CD4-positive, alpha-beta T cell (primary cell): Measurements from ENCODE around the gene RNF6. TPM values are rescaled to one million over a fixed set of nuclear protein-coding genes. Genes with fewer than 3 reads are reported as not detected.
A peak's percentile ranks its signal among the peaks of the same experiment; 100 is the strongest.
"Not testable (repeated sequence)": the region's sequence is repeated elsewhere in the genome, so short reads cannot be mapped to it uniquely, and the experiment has no call there.

ENCODE experiments used
- ATAC-seq: fragments of 200-7000 bp; cut with Tn5 transposase; one replicate; pipeline ENCODE4 v1.10.0; 2022; ENCODE audit warnings: mild to moderate bottlenecking; ENCODE audit not compliant: poor library complexity
- CTCF ChIA-PET: fragments of 350-600 bp; sonication (Branson Sonifier 250); formaldehyde crosslinking; loops from one replicate; lab custom pipeline; 2021; ENCODE audit warnings: antibody characterized with exemption, inconsistent platforms; lab: Charles Lee
- POLR2A ChIA-PET: fragments of 350-600 bp; sonication (Branson Sonifier 250); formaldehyde crosslinking; loops from one replicate; lab custom pipeline; 2021; ENCODE audit warnings: antibody characterized with exemption, inconsistent platforms; lab: Charles Lee
- DNase-seq, 14 experiments: peaks; one replicate each; pipeline ENCODE4 v3.0.0-alpha.2; 2013 to 2020; ENCODE audit warnings: mixed read lengths in 2 of 14
- H3K27ac ChIP-seq, 2 donors: one replicate each; pipeline versions ENCODE4 v1.5.1 to v1.7.0; 2013; ENCODE audit warnings: low read length in 2 of 2, low read depth in 1 of 2, mild to moderate bottlenecking in 1 of 2
- H3K27me3 ChIP-seq, 2 experiments: 1 replicate in 1 of 2; 2 replicates in 1 of 2; pipeline versions ENCODE4 v1.6.1 to v1.7.0; 2013; ENCODE audit warnings: low read length in 2 of 2, control low read depth in 1 of 2, mild to moderate bottlenecking in 1 of 2, moderate library complexity in 1 of 2; ENCODE audit not compliant: insufficient read depth in 2 of 2, control insufficient read depth in 1 of 2
- H3K36me3 ChIP-seq: one replicate; pipeline ENCODE4 v1.6.1; 2013; ENCODE audit warnings: low read length, control low read depth; ENCODE audit not compliant: insufficient read depth
- H3K4me1 ChIP-seq: one replicate; pipeline ENCODE4 v1.6.1; 2013; ENCODE audit warnings: low read length, control low read depth; ENCODE audit not compliant: insufficient read depth
- H3K4me3 ChIP-seq: one replicate; pipeline ENCODE4 v1.5.1; 2013; ENCODE audit warnings: mild to moderate bottlenecking, low read length, moderate library complexity
- H3K9me3 ChIP-seq, 2 experiments: 1 replicate in 1 of 2; 2 replicates in 1 of 2; pipeline versions ENCODE4 v1.6.1 to v1.7.0; 2013; ENCODE audit warnings: low read length in 2 of 2, mild to moderate bottlenecking in 2 of 2, control low read depth in 1 of 2, moderate library complexity in 1 of 2; ENCODE audit not compliant: control insufficient read depth in 1 of 2, insufficient read depth in 1 of 2
- H3K27ac Mint-ChIP-seq: one replicate; pipeline ENCODE4 v1.8.0; 2020; ENCODE audit warnings: mixed read lengths
- H3K27me3 Mint-ChIP-seq: one replicate; pipeline ENCODE4 v1.8.0; 2021; ENCODE audit warnings: mixed read lengths
- H3K36me3 Mint-ChIP-seq: one replicate; pipeline ENCODE4 v1.8.0; 2021; ENCODE audit warnings: low read depth, mixed read lengths
- H3K4me1 Mint-ChIP-seq: one replicate; pipeline ENCODE4 v1.8.0; 2021; ENCODE audit warnings: low read depth, mixed read lengths
- H3K4me3 Mint-ChIP-seq: one replicate; pipeline ENCODE4 v1.8.0; 2020; ENCODE audit warnings: mild to moderate bottlenecking, mixed read lengths
- H3K9me3 Mint-ChIP-seq: one replicate; pipeline ENCODE4 v1.8.0; 2020; ENCODE audit warnings: mixed read lengths
- CTCF ChIP-seq: fragments of 200-600 bp; IDR thresholded peaks from one replicate; pipeline ENCODE4 v1.8.0; 2022; ENCODE audit warnings: antibody characterized with exemption, mild to moderate bottlenecking
- intact Hi-C, 2 experiments: fragments of 100-400 bp; cut with DNase I in 1 of 2; cut with micrococcal nuclease in 1 of 2; formaldehyde crosslinking; loops; one replicate each; pipeline versions ENCODE4 v1.15.1 to v1.9.0; 2023 to 2025; cut with DNase I, micrococcal nuclease
- total RNA-seq, 174 experiments: library from RNA in 2 of 174; stranded (reverse) in 2 of 174; gene quantifications; one replicate each; pipeline ENCODE4 v1.2.3 and lab custom pipeline; 2021 to 2026

RNF6 gene
- total RNA-seq, 2 experiments from 2014 or later = 46.5 to 49.5 TPM

GRCh38 chr13:26253787-26254582 lies 31.9 kb upstream of the RNF6 start, which contains the start of gene CDK8:
Gene CDK8, plus strand, starts transcription at chr13:26254129. Its CDS starts 513 bp downstream, at chr13:26254642.
- ChIA-PET POLR2A (interaction anchor here (1.0 to 1.2 kb wide), 2 partner anchors 32 to 67 kb away, joined by 5 to 9 read pairs; partner anchors contain the start of gene RNF6), CTCF (interaction anchor here (0.6 to 3.0 kb wide), 4 partner anchors 26 to 69 kb away, joined by 3 to 12 read pairs (median 5); no protein-coding TSS in a partner anchor)
- Histone ChIP-seq H3K9me3 (no peaks in the 10 kb centered on the region), H3K27ac (peak within 1 kb of the TSS; percentile 78 to 84), H3K4me1 (peaks cover 12% of the 10 kb centered on the region), H3K36me3 (no peaks in the 10 kb centered on the region), H3K4me3 (peak within 1 kb of the TSS; percentile 73), H3K27me3 (no peaks in the 10 kb centered on the region)
- DNase-seq (peak; percentile 76 to 94 (median 86)), ATAC-seq (peak; percentile 84)
- peak within 1 kb of the TSS; percentile 84 for H3K27ac Mint-ChIP-seq
- intact Hi-C loops = loop anchor here (1.0 to 10.0 kb wide), 8 partner anchors 32 to 1371 kb away; partner anchors contain the start of genes RNF6 (in 2 of the 2), LNX2 (in 1 of the 2), NUP58 (in 1 of the 2) and POLR1D (in 1 of the 2)
- H3K9me3 Mint-ChIP-seq = no peaks in the 10 kb centered on the region
- H3K4me1 Mint-ChIP-seq = peaks cover 42% of the 10 kb centered on the region
- peak within 1 kb of the TSS; percentile 94 for H3K4me3 Mint-ChIP-seq
- no peak for TF ChIP-seq CTCF
- no peaks in the 10 kb centered on the region for H3K27me3 Mint-ChIP-seq
- H3K36me3 Mint-ChIP-seq = peaks cover 6% of the 10 kb centered on the region

GRCh38 chr13:26253262-26253786 lies 31.2 kb upstream of the RNF6 start:
- no peaks in the 10 kb centered on the region for H3K27me3 Mint-ChIP-seq
- DNase-seq = no peak
- H3K4me1 Mint-ChIP-seq = peaks cover 39% of the 10 kb centered on the region
- peaks cover 6% of the 10 kb centered on the region for H3K36me3 Mint-ChIP-seq
- ChIA-PET CTCF (interaction anchor here (0.6 to 1.2 kb wide), 4 partner anchors 26 to 69 kb away, joined by 3 to 5 read pairs (median 4); no protein-coding TSS in a partner anchor), POLR2A (interaction anchor here (1.0 to 1.2 kb wide), 2 partner anchors 31 to 67 kb away, joined by 5 to 9 read pairs; partner anchors contain the start of gene RNF6)
- H3K4me3 Mint-ChIP-seq = peak overlapping the region; percentile 89
- Histone ChIP-seq H3K27ac (peak overlapping the region; percentile 78 to 84), H3K27me3 (no peaks in the 10 kb centered on the region), H3K36me3 (no peaks in the 10 kb centered on the region), H3K9me3 (no peaks in the 10 kb centered on the region), H3K4me3 (peak overlapping the region; percentile 73), H3K4me1 (peaks cover 12% of the 10 kb centered on the region)
- H3K27ac Mint-ChIP-seq = peak overlapping the region; percentile 84
- intact Hi-C loops = loop anchor here in 1 of 2 experiments (5.0 to 10.0 kb wide), 6 partner anchors 229 to 1371 kb away; partner anchors contain the start of genes LNX2, NUP58, POLR1D and RPL21
- TF ChIP-seq CTCF = no peak
- ATAC-seq = no peak
- no peaks in the 10 kb centered on the region for H3K9me3 Mint-ChIP-seq

GRCh38 chr13:26252006-26252405 lies 29.9 kb upstream of the RNF6 start:
- H3K27me3 Mint-ChIP-seq, POLR2A ChIA-PET, H3K9me3 Mint-ChIP-seq, H3K4me3 ChIP-seq, H3K27ac Mint-ChIP-seq, H3K9me3 ChIP-seq, ATAC-seq, H3K36me3 Mint-ChIP-seq, DNase-seq, H3K4me3 Mint-ChIP-seq, H3K27ac ChIP-seq, H3K36me3 ChIP-seq, H3K27me3 ChIP-seq: not testable (repeated sequence)
- intact Hi-C loops = loop anchor here in 1 of 2 experiments (5.0 to 10.0 kb wide), 6 partner anchors 230 to 1373 kb away; partner anchors contain the start of genes LNX2, NUP58, POLR1D and RPL21
- CTCF ChIA-PET = interaction anchor here (0.6 kb wide), 1 partner anchor 16 kb away, joined by 3 read pairs; no protein-coding TSS in a partner anchor
- peaks cover 29% of the 10 kb centered on the region for H3K4me1 Mint-ChIP-seq
- H3K4me1 ChIP-seq = peaks cover 12% of the 10 kb centered on the region
